Measurements from ENCODE around the gene CIDEB. TPM values are rescaled to one million over a fixed set of nuclear protein-coding genes. Genes with fewer than 3 reads are reported as not detected.

The CIDEB gene
- total RNA-seq, 2 donors from 2014 or later = 14.5 to 16.8 TPM

DNA sequence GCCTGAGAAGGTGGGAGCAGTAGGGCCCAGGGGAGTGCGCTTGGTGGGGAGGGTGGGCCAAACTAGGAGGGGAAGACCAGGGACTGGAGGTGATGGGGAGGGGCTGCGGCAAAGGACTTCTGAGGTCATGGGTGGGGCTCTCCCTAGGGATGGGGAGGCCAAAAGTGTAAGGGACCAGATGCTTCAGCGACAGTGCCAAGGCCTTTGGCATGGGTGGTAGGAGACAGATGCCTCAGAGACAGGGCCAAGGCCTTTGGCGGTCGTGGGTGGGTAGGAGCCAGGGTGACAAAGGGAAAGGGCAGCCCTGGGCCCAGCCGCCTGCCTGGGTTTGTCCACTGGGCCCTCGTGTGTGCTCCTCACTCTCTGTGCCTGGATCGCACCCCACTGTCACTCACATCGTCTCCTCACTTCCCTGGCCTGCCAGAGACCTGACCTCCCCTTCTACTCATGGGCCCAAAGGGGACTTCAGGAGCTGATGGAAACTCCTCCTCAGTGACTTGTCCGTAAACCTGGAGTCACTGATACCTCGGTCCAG is 23.2 kb downstream of the CIDEB start:
- no peak for ATAC-seq

GRCh38 chr14:24283796-24284460 is 23.8 kb downstream of the CIDEB start:
- Mint-ChIP-seq H3K36me3 (ENCODE audit: low read depth) (no peaks in the 10 kb centered on the region), H3K4me3 (no peak overlapping the region), H3K4me1 (peaks cover 22% of the 10 kb centered on the region), H3K27me3 (no peaks in the 10 kb centered on the region), H3K27ac (peak overlapping the region; percentile 19)
- ATAC-seq (no peak), DNase-seq (no peak)
- H3K9me3 ChIP-seq (ENCODE audit: control insufficient read depth, low read length, poor library complexity, severe bottlenecking) = no peaks in the 10 kb centered on the region

More for the DNA sequence above, 23.2 kb downstream of the CIDEB start:
- no peaks in the 10 kb centered on the region for H3K36me3 Mint-ChIP-seq (ENCODE audit: low read depth)
- H3K4me3 Mint-ChIP-seq = no peak overlapping the region
- H3K4me1 Mint-ChIP-seq = peaks cover 17% of the 10 kb centered on the region
- no peaks in the 10 kb centered on the region for H3K9me3 ChIP-seq (ENCODE audit: control insufficient read depth, low read length, poor library complexity, severe bottlenecking)
- H3K27me3 Mint-ChIP-seq = no peaks in the 10 kb centered on the region
- no peak for DNase-seq
- H3K27ac Mint-ChIP-seq = no peak overlapping the region

- H3K36me3 Mint-ChIP-seq (ENCODE audit: low read depth) = no peaks in the 10 kb centered on the region
Measured at GRCh38 chr14:24282736-24283135, 25.0 kb downstream of the CIDEB start.

DNA sequence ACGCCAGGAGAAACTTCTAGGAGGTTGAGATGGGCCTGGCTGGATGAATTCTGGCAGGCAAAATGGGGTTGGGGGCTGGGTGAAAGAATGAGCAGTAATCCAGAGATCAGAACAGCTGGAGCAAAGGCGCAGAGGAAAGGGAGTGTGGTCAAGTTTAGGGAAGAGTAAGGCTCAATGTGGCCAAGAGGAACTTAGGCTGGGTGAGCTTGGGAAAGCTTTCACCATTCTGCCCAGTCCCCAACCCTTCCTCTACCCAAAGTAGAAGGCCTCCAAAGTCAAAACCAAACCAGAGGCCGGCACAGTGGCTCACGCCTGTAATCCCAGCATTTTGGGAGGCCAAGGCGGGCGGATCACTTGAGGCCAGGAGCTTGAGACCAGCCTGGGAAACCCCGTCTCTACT is 26.1 kb downstream of the CIDEB start:
- H3K9me3 ChIP-seq (ENCODE audit: control insufficient read depth, low read length, poor library complexity, severe bottlenecking) = no peaks in the 10 kb centered on the region
- Mint-ChIP-seq H3K36me3 (ENCODE audit: low read depth) (no peaks in the 10 kb centered on the region), H3K4me1 (peaks cover 35% of the 10 kb centered on the region), H3K27ac (peak overlapping the region; percentile 96), H3K27me3 (no peaks in the 10 kb centered on the region), H3K4me3 (no peak overlapping the region)
- no peak for DNase-seq
- no peak for ATAC-seq

More at GRCh38 chr14:24282736-24283135, 25.0 kb downstream of the CIDEB start:
- H3K27ac Mint-ChIP-seq = no peak overlapping the region
- peaks cover 32% of the 10 kb centered on the region for H3K4me1 Mint-ChIP-seq
- no peak overlapping the region for H3K4me3 Mint-ChIP-seq
- no peaks in the 10 kb centered on the region for H3K9me3 ChIP-seq (ENCODE audit: control insufficient read depth, low read length, poor library complexity, severe bottlenecking)
- no peak for DNase-seq
- no peaks in the 10 kb centered on the region for H3K27me3 Mint-ChIP-seq
- no peak for ATAC-seq

DNA sequence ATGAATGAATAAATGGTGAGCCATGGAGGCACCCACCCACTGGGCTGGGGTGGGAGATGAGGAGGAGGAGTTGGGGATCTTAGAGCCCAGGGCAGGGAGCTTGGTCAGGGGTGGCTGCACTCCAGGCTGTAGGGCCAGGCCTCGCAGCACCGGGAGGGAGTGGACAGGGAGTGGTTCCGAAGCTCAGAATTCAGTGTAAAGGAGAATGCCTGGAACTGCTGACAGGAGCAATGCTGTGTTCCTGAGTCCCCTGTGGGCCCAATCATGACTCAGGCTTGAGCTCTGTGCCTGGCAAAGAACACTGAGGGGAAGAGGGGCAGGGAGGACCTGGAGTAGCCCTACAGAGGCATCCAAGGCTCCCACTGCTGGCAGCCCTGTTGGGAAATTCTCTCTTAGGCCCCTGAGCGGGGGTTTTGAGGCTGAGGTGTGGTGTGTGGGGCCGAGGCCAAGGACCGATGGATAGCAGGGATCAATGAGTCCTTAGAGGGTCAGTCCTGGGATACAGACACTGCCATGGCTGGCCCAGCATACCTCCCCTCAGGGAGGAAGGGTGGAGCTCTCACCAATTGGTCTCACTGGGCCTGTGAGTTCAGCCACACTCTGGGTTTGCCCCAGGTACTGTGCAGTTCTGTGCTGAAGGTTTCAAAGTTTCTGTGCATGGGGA is 26.8 kb downstream of the CIDEB start:
- Mint-ChIP-seq H3K27ac (peak overlapping the region; percentile 96), H3K4me3 (no peak overlapping the region), H3K27me3 (no peaks in the 10 kb centered on the region), H3K36me3 (ENCODE audit: low read depth) (no peaks in the 10 kb centered on the region), H3K4me1 (peaks cover 33% of the 10 kb centered on the region)
- no peak for DNase-seq
- no peaks in the 10 kb centered on the region for H3K9me3 ChIP-seq (ENCODE audit: control insufficient read depth, low read length, poor library complexity, severe bottlenecking)
- ATAC-seq = no peak

GRCh38 chr14:24279301-24280186 is 28.2 kb downstream of the CIDEB start:
- peak; percentile 96 for ATAC-seq
- peak in 2 of 3 donors; percentile 43 to 46 for DNase-seq
- no peaks in the 10 kb centered on the region for H3K9me3 ChIP-seq (ENCODE audit: control insufficient read depth, low read length, poor library complexity, severe bottlenecking)
- Mint-ChIP-seq H3K4me3 (peak overlapping the region; percentile 39), H3K36me3 (ENCODE audit: low read depth) (no peaks in the 10 kb centered on the region), H3K27ac (peak overlapping the region; percentile 96), H3K27me3 (no peaks in the 10 kb centered on the region), H3K4me1 (peaks cover 35% of the 10 kb centered on the region)

DNA sequence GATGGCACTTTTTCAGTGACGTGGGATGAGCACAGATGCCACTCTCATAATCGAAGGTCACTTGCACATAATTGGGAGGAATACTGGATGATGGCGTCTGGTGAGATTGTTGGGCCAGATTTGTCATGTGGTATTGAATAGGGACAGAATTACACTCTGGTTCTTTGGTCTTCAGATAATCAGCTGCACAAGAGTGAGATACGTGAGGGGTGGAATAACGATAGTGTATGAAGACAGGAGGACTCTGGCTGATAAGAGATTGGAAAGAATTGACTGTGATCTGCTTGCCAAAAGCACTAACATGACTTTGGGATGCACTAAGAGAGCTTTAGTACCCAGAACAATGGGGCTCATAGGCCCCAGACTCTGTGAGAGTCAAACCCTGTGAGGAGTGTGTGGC is 29.4 kb downstream of the CIDEB start:
- no peaks in the 10 kb centered on the region for H3K27me3 Mint-ChIP-seq
- H3K4me3 Mint-ChIP-seq = no peak overlapping the region
- peak overlapping the region; percentile 96 for H3K27ac Mint-ChIP-seq
- no peaks in the 10 kb centered on the region for H3K9me3 ChIP-seq (ENCODE audit: control insufficient read depth, low read length, poor library complexity, severe bottlenecking)
- no peak for DNase-seq
- H3K4me1 Mint-ChIP-seq = peaks cover 40% of the 10 kb centered on the region
- H3K36me3 Mint-ChIP-seq (ENCODE audit: low read depth) = no peaks in the 10 kb centered on the region
- ATAC-seq = no peak

DNA sequence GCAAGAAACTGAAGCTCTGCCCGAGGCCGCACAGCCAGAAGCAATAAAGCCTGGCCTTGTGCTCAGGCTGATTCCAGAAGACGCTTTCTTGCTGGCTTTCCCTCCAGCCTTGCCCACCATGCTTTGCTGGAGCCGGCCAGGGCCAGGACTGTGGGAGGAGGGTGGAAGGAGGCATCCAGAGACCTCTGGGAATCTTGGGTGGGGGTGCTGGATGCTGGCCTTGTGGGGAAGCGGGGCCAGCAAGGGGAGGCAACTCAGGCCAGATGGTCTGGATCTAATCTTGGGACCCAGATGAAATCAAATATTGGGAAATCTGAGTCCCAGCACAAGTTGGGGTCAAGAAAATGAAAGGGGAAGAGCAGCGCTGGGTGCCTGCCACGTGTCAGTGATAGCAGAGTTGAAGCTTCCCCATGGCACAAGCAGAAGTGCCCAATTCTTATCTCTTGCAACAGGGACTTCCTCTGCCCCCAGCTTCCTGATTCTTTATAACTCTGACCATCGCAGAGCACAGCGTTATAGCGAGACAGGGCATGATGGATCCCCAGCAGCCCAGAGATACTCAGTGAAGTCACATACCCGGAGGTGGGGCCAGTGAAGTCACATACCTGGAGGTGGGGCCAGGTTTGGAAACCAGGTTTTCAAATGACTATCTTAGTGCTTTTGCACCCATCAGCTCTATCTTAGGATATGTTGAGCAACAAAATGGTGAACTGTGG is 30.0 kb downstream of the CIDEB start:
- no peak for DNase-seq
- no peak for ATAC-seq

DNA sequence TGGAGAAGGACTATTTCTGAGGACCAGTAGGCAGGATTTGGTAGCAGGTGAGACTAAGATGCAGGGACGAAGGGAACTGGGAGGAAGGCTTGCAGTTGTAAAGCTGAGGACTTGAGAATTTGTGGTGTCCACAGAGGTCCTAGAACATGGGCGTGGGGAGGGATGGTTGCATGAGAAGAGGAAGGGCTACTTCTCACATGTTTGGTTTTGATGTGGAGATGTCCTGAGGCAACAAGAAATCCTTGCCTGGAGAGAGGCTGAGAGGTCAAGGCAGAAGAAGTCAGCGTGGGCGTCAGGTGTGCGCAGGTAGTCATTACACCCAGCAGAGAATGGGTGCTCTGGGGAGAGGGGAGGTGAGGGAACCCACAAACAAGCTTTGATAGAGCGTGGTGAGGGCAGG is 30.7 kb downstream of the CIDEB start:
- Mint-ChIP-seq H3K4me1 (peaks cover 50% of the 10 kb centered on the region), H3K27me3 (no peaks in the 10 kb centered on the region), H3K27ac (peak overlapping the region; percentile 96), H3K36me3 (ENCODE audit: low read depth) (no peaks in the 10 kb centered on the region), H3K4me3 (no peak overlapping the region)
- no peaks in the 10 kb centered on the region for H3K9me3 ChIP-seq (ENCODE audit: control insufficient read depth, low read length, poor library complexity, severe bottlenecking)
- DNase-seq = no peak
- ATAC-seq = no peak

More for the DNA sequence above, 30.0 kb downstream of the CIDEB start:
- no peaks in the 10 kb centered on the region for H3K9me3 ChIP-seq (ENCODE audit: control insufficient read depth, low read length, poor library complexity, severe bottlenecking)
- Mint-ChIP-seq H3K27me3 (no peaks in the 10 kb centered on the region), H3K4me1 (peaks cover 43% of the 10 kb centered on the region), H3K27ac (peak overlapping the region; percentile 96), H3K4me3 (no peak overlapping the region), H3K36me3 (ENCODE audit: low read depth) (no peaks in the 10 kb centered on the region)

GRCh38 chr14:24274101-24274543 is 33.7 kb downstream of the CIDEB start:
- H3K36me3 Mint-ChIP-seq (ENCODE audit: low read depth) = no peaks in the 10 kb centered on the region
- H3K4me1 Mint-ChIP-seq = peaks cover 44% of the 10 kb centered on the region
- no peak for DNase-seq
- peak overlapping the region; percentile 98 for H3K27ac Mint-ChIP-seq
- H3K9me3 ChIP-seq (ENCODE audit: control insufficient read depth, low read length, poor library complexity, severe bottlenecking) = no peaks in the 10 kb centered on the region
- peak overlapping the region; percentile 53 for H3K4me3 Mint-ChIP-seq
- peak; percentile 22 for ATAC-seq
- H3K27me3 Mint-ChIP-seq = no peaks in the 10 kb centered on the region

GRCh38 chr14:24273422-24273998 is 34.3 kb downstream of the CIDEB start:
- DNase-seq = no peak
- no peak overlapping the region for H3K4me3 Mint-ChIP-seq
- no peak for ATAC-seq
- no peaks in the 10 kb centered on the region for H3K9me3 ChIP-seq (ENCODE audit: control insufficient read depth, low read length, poor library complexity, severe bottlenecking)
- H3K36me3 Mint-ChIP-seq (ENCODE audit: low read depth) = no peaks in the 10 kb centered on the region
- peak overlapping the region; percentile 98 for H3K27ac Mint-ChIP-seq
- no peaks in the 10 kb centered on the region for H3K27me3 Mint-ChIP-seq
- H3K4me1 Mint-ChIP-seq = peaks cover 40% of the 10 kb centered on the region

DNA sequence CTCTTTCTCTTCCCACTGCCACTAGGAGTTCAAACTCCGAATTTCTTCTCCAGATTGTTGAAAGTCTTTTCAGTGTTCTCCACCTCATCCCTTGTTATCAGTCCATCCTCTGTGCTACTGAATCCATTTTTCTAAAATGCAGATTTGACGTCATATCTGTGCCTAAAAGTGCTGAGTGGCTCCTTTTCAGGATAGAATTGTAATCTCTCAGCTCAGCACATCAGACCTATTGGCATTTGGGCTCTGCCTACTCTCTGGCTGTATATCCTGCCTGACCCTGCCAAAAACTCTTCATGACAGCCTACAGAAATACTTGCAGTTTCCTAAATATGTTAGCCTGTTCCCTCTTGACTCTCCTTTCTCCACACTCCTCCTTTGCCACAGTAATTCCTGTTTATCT is 35.3 kb downstream of the CIDEB start:
- H3K4me1 Mint-ChIP-seq = peaks cover 32% of the 10 kb centered on the region
- H3K27me3 Mint-ChIP-seq = no peaks in the 10 kb centered on the region
- no peaks in the 10 kb centered on the region for H3K9me3 ChIP-seq (ENCODE audit: control insufficient read depth, low read length, poor library complexity, severe bottlenecking)
- ATAC-seq (no peak), DNase-seq (no peak)
- peak overlapping the region; percentile 98 for H3K27ac Mint-ChIP-seq
- H3K4me3 Mint-ChIP-seq = peak overlapping the region; percentile 57
- H3K36me3 Mint-ChIP-seq (ENCODE audit: low read depth) = no peaks in the 10 kb centered on the region

All from T-helper 17 cell (primary cell).